HG02610 (cell line): Measurements from ENCODE around the gene BPIFA3.

Experiments used
- ATAC-seq: cut with Tn5 transposase; IDR thresholded peaks from one replicate; pipeline ENCODE4 v1.9.1; 2021; ENCODE audit warnings: mild to moderate bottlenecking, moderate library complexity; ENCODE audit not compliant: unreplicated experiment

BPIFA3 gene

GRCh38 chr20:33211817-33212424, 5.2 kb upstream of the BPIFA3 start:
- no peak for ATAC-seq

GRCh38 chr20:33224399-33224798, 7.2 kb downstream of the BPIFA3 start:
- ATAC-seq = no peak

- ATAC-seq = no peak
These were observed 12.7 kb downstream of the BPIFA3 start for GRCh38 chr20:33229843-33230242.

- ATAC-seq = no peak
These were observed 14.1 kb downstream of the BPIFA3 start for GRCh38 chr20:33231237-33231636.

- ATAC-seq = no peak
These were observed 15.4 kb downstream of the BPIFA3 start for GRCh38 chr20:33232486-33233072.

GRCh38 chr20:33233129-33233774, 16.1 kb downstream of the BPIFA3 start:
- ATAC-seq = no peak

GRCh38 chr20:33234050-33234449, 16.9 kb downstream of the BPIFA3 start:
- ATAC-seq = no peak

- ATAC-seq = no peak
These were observed 18.5 kb downstream of the BPIFA3 start, which contains the start of gene BPIFA1 for GRCh38 chr20:33235696-33236095. Gene BPIFA1, plus strand, starts transcription at chr20:33235996. Its CDS starts 1,716 bp downstream, at chr20:33237712.

GRCh38 chr20:33236351-33236750, 19.2 kb downstream of the BPIFA3 start:
- ATAC-seq = no peak

- ATAC-seq = no peak
These were observed 20.8 kb downstream of the BPIFA3 start for GRCh38 chr20:33237989-33238388.

- no peak for ATAC-seq
These were observed 22.3 kb downstream of the BPIFA3 start for GRCh38 chr20:33239418-33239817.

- ATAC-seq = no peak
These were observed 23.0 kb downstream of the BPIFA3 start for GRCh38 chr20:33239979-33240736.

GRCh38 chr20:33240923-33241322, 23.8 kb downstream of the BPIFA3 start:
- no peak for ATAC-seq

GRCh38 chr20:33242319-33243100, 25.4 kb downstream of the BPIFA3 start:
- no peak for ATAC-seq

GRCh38 chr20:33246077-33246476, 28.9 kb downstream of the BPIFA3 start:
- no peak for ATAC-seq

GRCh38 chr20:33249456-33249855, 32.3 kb downstream of the BPIFA3 start:
- ATAC-seq = no peak

- ATAC-seq = no peak
These were observed 33.5 kb downstream of the BPIFA3 start for GRCh38 chr20:33250666-33251065.

GRCh38 chr20:33251496-33251895, 34.3 kb downstream of the BPIFA3 start:
- ATAC-seq = no peak

GRCh38 chr20:33252460-33252859, 35.3 kb downstream of the BPIFA3 start:
- no peak for ATAC-seq

- ATAC-seq = no peak
These were observed 37.9 kb downstream of the BPIFA3 start for GRCh38 chr20:33255005-33255404.

GRCh38 chr20:33257237-33257636, 40.1 kb downstream of the BPIFA3 start:
- no peak for ATAC-seq
